GM23248 (cell line): ENCODE measurements around the gene ISM1. TPM values are rescaled to one million over a fixed set of nuclear protein-coding genes. Genes with fewer than 3 reads are reported as not detected.

ENCODE experiments used
- DNase-seq: peaks from one replicate; pipeline ENCODE4 v3.0.0-alpha.2; 2015
- H2AFZ ChIP-seq: fragments of 200-600 bp; sonication (generic); 2 replicates; pipeline ENCODE4 v1.6.1; 2016; ENCODE audit warnings: antibody characterized with exemption
- H3F3A ChIP-seq: fragments of 200-600 bp; sonication (generic); 2 replicates; pipeline ENCODE4 v1.6.1; 2016; ENCODE audit warnings: mild to moderate bottlenecking, antibody characterized with exemption, mixed run types; ENCODE audit not compliant: insufficient read depth
- H3K27ac ChIP-seq: fragments of 200-600 bp; sonication (generic); 2 replicates; pipeline ENCODE4 v1.5.1; 2016; ENCODE audit warnings: mild to moderate bottlenecking
- H3K27me3 ChIP-seq: fragments of 200-600 bp; sonication (generic); replicated peaks from 2 replicates; pipeline ENCODE4 v1.6.1; 2016; ENCODE audit warnings: mild to moderate bottlenecking; ENCODE audit not compliant: insufficient read depth
- H3K36me3 ChIP-seq: fragments of 200-600 bp; sonication (generic); 2 replicates; pipeline ENCODE4 v1.6.1; 2016; ENCODE audit warnings: low read depth, mild to moderate bottlenecking
- H3K4me1 ChIP-seq: fragments of 200-600 bp; sonication (generic); 2 replicates; pipeline ENCODE4 v1.6.1; 2016; ENCODE audit warnings: mild to moderate bottlenecking; ENCODE audit not compliant: insufficient read depth
- H3K4me2 ChIP-seq: fragments of 200-600 bp; sonication (generic); one replicate; pipeline ENCODE4 v1.6.1; 2016; ENCODE audit warnings: mild to moderate bottlenecking; ENCODE audit not compliant: unreplicated experiment
- H3K4me3 ChIP-seq: fragments of 200-600 bp; sonication (generic); 2 replicates; pipeline ENCODE4 v1.5.1; 2016; ENCODE audit warnings: mild to moderate bottlenecking
- H3K79me2 ChIP-seq: fragments of 200-600 bp; sonication (generic); 2 replicates; pipeline ENCODE4 v1.6.1; 2016; ENCODE audit warnings: mild to moderate bottlenecking; ENCODE audit not compliant: insufficient read depth
- H3K9ac ChIP-seq: fragments of 200-600 bp; sonication (generic); 2 replicates; pipeline ENCODE4 v1.6.1; 2016; ENCODE audit warnings: mild to moderate bottlenecking
- H3K9me2 ChIP-seq: fragments of 200-600 bp; sonication (generic); 2 replicates; pipeline ENCODE4 v1.6.1; 2016; ENCODE audit warnings: mixed run types, mild to moderate bottlenecking, moderate library complexity; ENCODE audit not compliant: insufficient read depth
- H3K9me3 ChIP-seq: fragments of 200-600 bp; sonication (generic); one replicate; pipeline ENCODE4 v1.6.1; 2017; ENCODE audit warnings: low read depth
- H4K20me1 ChIP-seq: fragments of 200-600 bp; sonication (generic); 2 replicates; pipeline ENCODE4 v1.6.0; 2016; ENCODE audit not compliant: insufficient read depth
- EZH2 ChIP-seq: fragments of 200-600 bp; sonication (generic); IDR thresholded peaks from 2 replicates; pipeline ENCODE4 v1.6.1; 2018; ENCODE audit warnings: antibody characterized with exemption, mild to moderate bottlenecking; ENCODE audit not compliant: insufficient read depth, poor library complexity, severe bottlenecking
- EZH2phosphoT487 ChIP-seq: fragments of 200-600 bp; sonication (generic); IDR thresholded peaks from 2 replicates; pipeline ENCODE4 v1.6.1; 2018; ENCODE audit warnings: antibody characterized with exemption, moderate library complexity, mild to moderate bottlenecking, low read depth; ENCODE audit not compliant: insufficient read depth
- WGBS, 2 experiments: methylation state at CpG; one replicate each; pipeline ENCODE4 v1.1.6; 2015 to 2017; ENCODE audit warnings: low lambda C conversion rate in 2 of 2, low coverage in 1 of 2; ENCODE audit errors: missing lambda C conversion rate in 2 of 2; 5-methylcytosine and 5-hydroxymethylcytosine counted together
- in situ Hi-C: fragments of 300-500 bp; cut with MboI; formaldehyde crosslinking; loops from 2 replicates; pipeline ENCODE4 v1.15.0; 2020
- polyA plus RNA-seq: library from polyadenylated mRNA; unstranded; fragments of >200 nt; fragmentation: Nextera tagmentation; extraction: Ambion mirVana; gene quantifications from 2 replicates; pipeline ENCODE4 v1.2.1, GENCODE V29; 2016
- total RNA-seq: library from RNA; depleted of rRNA; stranded (reverse); fragments of >200 nt; shearing (Covaris generic); gene quantifications from 2 replicates; pipeline ENCODE4 v1.2.3, GENCODE V29; 2014

Gene ISM1
- total and polyA plus RNA-seq, 2 experiments from 2014 or later: 0.06 TPM; not detected in 1

DNA sequence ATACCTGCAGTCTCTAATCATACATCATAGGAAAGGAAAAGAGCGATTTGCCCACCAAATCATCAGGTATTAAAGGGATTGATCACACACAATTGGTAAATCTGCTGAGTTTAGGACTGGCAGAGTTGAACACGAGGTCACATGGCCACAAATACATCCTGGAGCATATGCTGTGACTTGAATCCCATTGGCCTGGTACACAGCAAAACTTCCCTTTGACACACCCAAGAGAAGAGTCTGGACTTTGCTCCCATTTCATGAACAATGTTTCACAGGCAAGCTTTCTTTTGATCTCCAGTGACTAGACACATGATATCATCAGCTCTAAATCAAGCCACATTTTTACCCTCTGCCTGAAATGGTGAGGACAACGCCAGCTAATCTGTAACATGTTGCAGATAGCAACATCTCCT lies 117.9 kb downstream of the ISM1 start:
- Histone ChIP-seq H3K27ac (no peak overlapping the region), H3K4me2 (no peak overlapping the region), H3K79me2 (no peaks in the 10 kb centered on the region), H3K9me3 (no peaks in the 10 kb centered on the region), H2AFZ (no peak overlapping the region), H3K27me3 (no peaks in the 10 kb centered on the region), H3K4me3 (no peak overlapping the region), H3K9ac (no peak overlapping the region), H3F3A (peaks cover 43% of the 10 kb centered on the region; the same call in 1 of the 2 replicates), H3K9me2 (no peaks in the 10 kb centered on the region; the same call in 1 of the 2 replicates), H3K36me3 (no peaks in the 10 kb centered on the region), H4K20me1 (no peaks in the 10 kb centered on the region), H3K4me1 (peaks cover 48% of the 10 kb centered on the region)
- peak; percentile 46 for DNase-seq
- no peak for TF ChIP-seq EZH2
- 35 to 44% methylated on average over 3 of the region's 3 CpGs for WGBS, 2 experiments
- in situ Hi-C loops: no loop called here

DNA sequence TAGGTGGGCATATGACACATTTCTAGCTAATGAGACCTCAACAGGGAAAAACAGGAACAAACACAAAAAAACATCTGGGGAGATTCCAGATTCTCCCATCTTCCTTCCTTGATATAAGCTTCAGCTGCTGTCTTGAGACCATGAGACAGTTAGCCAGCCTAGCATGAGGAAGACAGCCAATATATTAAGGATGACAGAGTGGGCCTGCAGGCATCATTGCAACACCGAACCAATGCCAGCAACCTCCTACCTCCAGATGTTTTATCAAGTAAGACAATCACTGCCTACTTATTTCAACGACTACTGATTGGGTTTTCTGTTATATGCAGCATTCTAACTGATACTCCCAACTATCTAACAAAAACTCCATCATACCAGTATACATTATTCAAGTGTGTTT lies 119.0 kb downstream of the ISM1 start:
- no peak for TF ChIP-seq EZH2phosphoT487
- no peak for TF ChIP-seq EZH2
- Histone ChIP-seq H3K9ac (no peak overlapping the region), H3K4me2 (peak overlapping the region; percentile 5), H2AFZ (no peak overlapping the region), H3K36me3 (no peaks in the 10 kb centered on the region), H3F3A (peaks cover 43% of the 10 kb centered on the region; the same call in 1 of the 2 replicates), H3K9me2 (no peaks in the 10 kb centered on the region), H3K79me2 (no peaks in the 10 kb centered on the region), H3K27me3 (no peaks in the 10 kb centered on the region), H3K27ac (0 out of 2 replicates have a peak overlapping the region, but pooled peaks have one; percentile 9), H4K20me1 (no peaks in the 10 kb centered on the region), H3K4me3 (no peak overlapping the region), H3K9me3 (no peaks in the 10 kb centered on the region), H3K4me1 (peaks cover 48% of the 10 kb centered on the region)
- in situ Hi-C loops: no loop called here
- 6 to 9% methylated on average over 2 of the region's 2 CpGs for WGBS, 2 experiments
- peak; percentile 70 for DNase-seq

DNA sequence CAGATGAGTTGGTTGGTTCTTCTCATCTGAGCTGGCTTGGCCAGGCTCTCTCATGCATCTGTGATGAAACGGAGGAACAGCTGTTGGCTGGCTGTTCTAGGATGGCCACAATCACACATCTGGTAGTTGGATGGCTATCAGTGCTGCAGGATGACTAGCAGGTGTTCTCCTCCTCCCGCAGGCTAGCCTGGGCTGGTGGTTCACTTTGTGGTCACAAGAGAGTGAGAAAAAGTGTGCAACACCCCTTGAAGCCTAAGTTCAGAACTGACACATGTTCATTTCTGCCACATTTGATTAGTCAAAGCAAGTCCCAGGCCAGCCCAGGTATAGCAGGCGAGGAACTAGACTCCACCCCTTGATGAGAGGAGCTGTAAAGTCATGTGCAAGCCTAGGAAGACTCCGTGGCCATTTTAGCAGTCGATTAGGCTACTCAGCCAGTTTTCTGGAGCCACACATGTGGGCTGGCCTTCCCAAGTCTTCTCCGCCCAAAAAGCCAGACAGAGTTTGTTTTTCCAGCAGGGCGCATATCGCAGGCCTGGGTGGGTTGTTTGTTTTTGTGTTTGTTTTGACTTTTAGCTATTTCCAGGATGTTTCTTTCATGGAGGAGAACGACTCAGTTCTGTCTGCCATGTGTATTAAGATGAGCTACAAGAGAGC lies 120.8 kb downstream of the ISM1 start:
- 29 to 35% methylated on average over 9 of the region's 9 CpGs for WGBS, 2 experiments
- peak; percentile 41 for DNase-seq
- Histone ChIP-seq H3K9ac (peak overlapping the region; percentile 58), H3K79me2 (no peaks in the 10 kb centered on the region), H3K36me3 (no peaks in the 10 kb centered on the region), H2AFZ (peak overlapping the region; percentile 81), H4K20me1 (no peaks in the 10 kb centered on the region), H3K4me2 (peak overlapping the region; percentile 40), H3F3A (peaks cover 31% of the 10 kb centered on the region; the same call in 1 of the 2 replicates), H3K4me3 (peak overlapping the region; percentile 41; the same call in 1 of the 2 replicates), H3K27ac (peak overlapping the region; percentile 85), H3K9me2 (no peaks in the 10 kb centered on the region), H3K9me3 (no peaks in the 10 kb centered on the region), H3K4me1 (peaks cover 36% of the 10 kb centered on the region), H3K27me3 (no peaks in the 10 kb centered on the region)
- TF ChIP-seq EZH2 (no peak), EZH2phosphoT487 (no peak)
- in situ Hi-C loops: no loop called here

DNA sequence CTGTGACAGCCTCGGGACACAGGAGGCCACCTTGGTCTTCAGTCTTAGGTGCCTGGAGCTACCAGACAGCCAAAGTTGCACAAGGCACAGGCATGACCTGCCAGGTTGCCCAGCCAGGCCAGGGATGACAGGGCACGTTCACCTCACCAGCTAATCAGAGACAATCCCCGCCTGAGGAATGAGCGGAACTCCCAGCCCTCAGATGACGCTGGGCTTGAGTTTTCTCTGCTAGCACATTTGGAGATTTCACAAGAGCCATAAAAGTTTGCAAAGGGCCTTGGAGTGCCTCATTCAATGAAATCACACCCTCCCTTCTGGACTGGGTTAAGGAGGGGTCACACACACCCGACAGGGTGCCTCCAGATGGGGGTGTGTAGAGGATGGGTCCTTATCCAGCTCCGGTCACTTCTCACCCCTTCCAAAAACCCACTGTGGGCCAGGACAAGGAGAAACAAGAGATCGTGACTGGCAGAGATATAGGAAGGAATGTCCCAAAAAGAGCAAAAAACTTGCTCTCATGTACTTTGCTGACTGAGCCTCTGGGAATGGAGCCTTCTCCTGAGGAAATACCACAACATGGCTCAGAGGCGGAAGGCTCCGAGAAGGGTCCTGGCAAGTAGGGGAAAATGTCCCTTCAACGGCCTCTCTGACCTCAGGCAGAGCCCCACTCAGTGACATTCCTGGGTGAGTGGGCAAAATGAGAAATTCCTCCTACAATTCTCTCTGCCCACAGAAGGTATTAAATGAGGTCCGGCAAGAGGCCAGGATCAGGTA lies 121.6 kb downstream of the ISM1 start:
- peak overlapping the region; percentile 58 for H3K9ac ChIP-seq
- WGBS, 2 experiments: 19 to 23% methylated on average over 12 of the region's 12 CpGs
- H3K27ac ChIP-seq: peak overlapping the region; percentile 85
- no peaks in the 10 kb centered on the region for H3K9me3 ChIP-seq
- H3K27me3 ChIP-seq: no peaks in the 10 kb centered on the region
- no peaks in the 10 kb centered on the region for H3K36me3 ChIP-seq
- in situ Hi-C loops: no loop called here
- no peaks in the 10 kb centered on the region for H3K79me2 ChIP-seq
- H3K9me2 ChIP-seq: no peaks in the 10 kb centered on the region
- DNase-seq: peak; percentile 92
- peaks cover 31% of the 10 kb centered on the region; the same call in 1 of the 2 replicates for H3F3A ChIP-seq
- H3K4me1 ChIP-seq: peaks cover 35% of the 10 kb centered on the region
- no peaks in the 10 kb centered on the region for H4K20me1 ChIP-seq
- peak overlapping the region; percentile 41; the same call in 1 of the 2 replicates for H3K4me3 ChIP-seq
- H3K4me2 ChIP-seq: peak overlapping the region; percentile 40
- no peak for TF ChIP-seq EZH2
- no peak for TF ChIP-seq EZH2phosphoT487
- H2AFZ ChIP-seq: peak overlapping the region; percentile 81
